GM06990 (cell line): ENCODE results near the gene SECISBP2.

Experiments used
- DNase-seq: peaks from one replicate; pipeline ENCODE4 v3.0.0-alpha.2; 2011; ENCODE audit not compliant: insufficient read length; ENCODE audit errors: extremely low read depth
- H3K27me3 ChIP-seq: replicated peaks from 2 replicates; pipeline ENCODE4 v1.6.0; 2011; ENCODE audit warnings: low read length; ENCODE audit not compliant: control insufficient read depth, insufficient read depth
- H3K36me3 ChIP-seq: 2 replicates; pipeline ENCODE4 v1.5.1; 2011; ENCODE audit warnings: low read length; ENCODE audit not compliant: control insufficient read depth, insufficient read depth
- H3K4me3 ChIP-seq: replicated peaks from 2 replicates; pipeline ENCODE4 v1.5.1; 2011; ENCODE audit warnings: low read depth, mild to moderate bottlenecking, control low read depth, low read length
- CTCF ChIP-seq: IDR thresholded peaks from 2 replicates; pipeline ENCODE4 v1.5.1; 2011; ENCODE audit warnings: low read length, control low read depth, mild to moderate bottlenecking, inconsistent platforms; ENCODE audit not compliant: insufficient read depth, poor library complexity, severe bottlenecking

The SECISBP2 gene

DNA sequence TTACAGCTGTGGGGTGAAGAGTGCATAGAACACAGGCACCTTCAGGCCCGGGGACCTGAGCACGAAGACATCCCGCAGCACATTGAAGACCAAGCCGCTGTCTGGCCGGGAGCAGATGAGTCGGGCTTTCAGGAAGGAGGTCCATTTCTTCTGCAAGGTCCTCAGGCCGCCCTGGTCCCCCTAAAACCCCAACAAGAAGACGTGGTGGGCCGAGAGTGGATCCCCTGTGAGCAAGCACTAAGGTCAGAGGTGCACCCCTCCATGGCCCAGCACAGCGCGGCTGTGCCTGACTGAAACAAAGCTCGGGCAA, 70.5 kb downstream of the SECISBP2 start:
- peaks cover 77% of the 10 kb centered on the region for H3K36me3 ChIP-seq
- H3K4me3 ChIP-seq, result no peak overlapping the region
- no peaks in the 10 kb centered on the region for H3K27me3 ChIP-seq
- DNase-seq, result no peak
- no peak for TF ChIP-seq CTCF

- no peak for DNase-seq
- Histone ChIP-seq H3K27me3 (no peaks in the 10 kb centered on the region), H3K4me3 (no peak overlapping the region), H3K36me3 (peaks cover 72% of the 10 kb centered on the region)
- TF ChIP-seq CTCF, result no peak
Observed at GRCh38 chr9:89390068-89390555, 71.8 kb downstream of the SECISBP2 start.

GRCh38 chr9:89390578-89391116, 72.3 kb downstream of the SECISBP2 start:
- no peak for TF ChIP-seq CTCF
- peaks cover 67% of the 10 kb centered on the region for H3K36me3 ChIP-seq

DNA sequence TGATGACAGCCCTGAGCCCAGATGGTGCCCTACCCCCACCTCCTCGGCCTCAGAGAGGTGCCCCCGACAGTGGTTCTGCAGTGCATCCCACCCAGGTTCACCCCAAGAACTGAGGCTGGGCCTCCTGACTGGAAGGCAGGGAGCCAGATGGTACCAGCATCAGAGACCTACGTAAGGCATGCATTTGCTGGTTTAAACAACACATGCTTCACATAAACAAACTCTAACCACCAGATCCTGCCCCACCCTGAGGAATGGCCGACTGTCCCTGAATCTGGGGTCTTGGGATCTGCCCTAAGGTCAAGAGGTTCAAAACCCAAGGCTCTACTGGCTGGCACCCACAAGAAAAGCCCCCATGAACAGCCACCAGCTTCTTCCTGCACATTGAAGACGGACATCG, 73.3 kb downstream of the SECISBP2 start:
- TF ChIP-seq CTCF, result no peak
- no peaks in the 10 kb centered on the region for H3K27me3 ChIP-seq
- no peak overlapping the region for H3K4me3 ChIP-seq
- peaks cover 69% of the 10 kb centered on the region for H3K36me3 ChIP-seq
- no peak for DNase-seq

More at GRCh38 chr9:89390578-89391116, 72.3 kb downstream of the SECISBP2 start:
- H3K27me3 ChIP-seq, result no peaks in the 10 kb centered on the region
- no peak overlapping the region for H3K4me3 ChIP-seq
- no peak for DNase-seq

DNA sequence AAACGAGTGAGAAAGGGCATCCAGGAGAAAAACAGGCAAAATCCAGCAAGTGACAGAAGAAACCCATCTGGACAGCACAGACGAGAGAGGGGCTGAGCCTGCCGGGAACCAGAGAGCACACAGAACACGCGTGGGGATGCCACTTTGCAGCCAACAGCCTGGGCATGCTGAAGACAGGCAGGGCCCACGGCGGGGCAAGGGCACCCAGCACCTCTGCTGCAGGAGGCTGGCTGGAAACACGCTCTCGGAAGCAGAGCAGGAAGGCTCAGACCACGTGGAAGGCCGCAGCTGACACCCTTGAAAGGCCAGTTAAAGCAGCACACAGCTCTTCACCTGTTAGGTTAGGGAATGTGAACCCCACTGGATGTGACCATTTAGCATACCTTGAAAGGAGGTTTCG, 76.1 kb downstream of the SECISBP2 start:
- Histone ChIP-seq H3K27me3 (no peaks in the 10 kb centered on the region), H3K36me3 (peaks cover 68% of the 10 kb centered on the region), H3K4me3 (no peak overlapping the region)
- no peak for DNase-seq
- TF ChIP-seq CTCF, result no peak
